WTC11 (cell line): ENCODE data around the gene IBA57. TPM values are rescaled to one million over a fixed set of nuclear protein-coding genes. Genes with fewer than 3 reads are reported as not detected.
"Not testable (repeated sequence)": the region's sequence is repeated elsewhere in the genome, so short reads cannot be mapped to it uniquely, and the experiment has no call there.

Experiments used
- ATAC-seq: fragments of 200-7000 bp; cut with Tn5 transposase; 2 replicates; pipeline ENCODE4 v1.10.0; 2021; ENCODE audit warnings: mild to moderate bottlenecking, moderate library complexity
- CTCF ChIA-PET: fragments of 300-600 bp; sonication (Branson Sonifier 250); formaldehyde crosslinking; loops from one replicate; lab custom pipeline; 2021; ENCODE audit warnings: antibody characterized with exemption; lab: Charles Lee
- POLR2A ChIA-PET: fragments of 350-600 bp; sonication (Branson Sonifier 250); formaldehyde crosslinking; loops from one replicate; lab custom pipeline; 2021; ENCODE audit warnings: antibody characterized with exemption; lab: Charles Lee
- DNase-seq: peaks from one replicate; pipeline ENCODE4 v3.0.0; 2021; ENCODE audit warnings: low spot score
- H3K27ac Mint-ChIP-seq: 2 replicates; pipeline ENCODE4 v1.8.0; 2021; ENCODE audit warnings: mixed read lengths
- H3K27me3 Mint-ChIP-seq: 2 replicates; pipeline ENCODE4 v1.8.0; 2021; ENCODE audit warnings: low read depth, mild to moderate bottlenecking, moderate library complexity, mixed read lengths
- H3K36me3 Mint-ChIP-seq: 2 replicates; pipeline ENCODE4 v1.8.0; 2021; ENCODE audit warnings: mixed read lengths
- H3K4me1 Mint-ChIP-seq: 2 replicates; pipeline ENCODE4 v1.8.0; 2022; ENCODE audit warnings: mixed read lengths
- H3K4me3 Mint-ChIP-seq: 2 replicates; pipeline ENCODE4 v1.8.0; 2021; ENCODE audit warnings: mild to moderate bottlenecking, moderate library complexity, mixed read lengths
- H3K9me3 Mint-ChIP-seq: 2 replicates; pipeline ENCODE4 v1.8.0; 2021; ENCODE audit warnings: mixed read lengths
- AFF4 ChIP-seq: sonication (generic); formaldehyde crosslinking; IDR thresholded peaks from 2 replicates; pipeline ENCODE4 v1.8.1; 2023; ENCODE audit warnings: mild to moderate bottlenecking, missing genetic modification reagents, borderline replicate concordance
- ATF3 ChIP-seq: sonication (generic); formaldehyde crosslinking; conservative IDR thresholded peaks from 2 replicates; pipeline ENCODE4 v1.8.1; 2022; ENCODE audit warnings: mild to moderate bottlenecking, missing genetic modification reagents
- FOXK1 ChIP-seq: sonication (generic); formaldehyde crosslinking; IDR thresholded peaks from 2 replicates; pipeline ENCODE4 v1.8.0; 2022; ENCODE audit warnings: mild to moderate bottlenecking, moderate library complexity, missing genetic modification reagents
- IRF2 ChIP-seq: sonication (generic); formaldehyde crosslinking; IDR thresholded peaks from 2 replicates; pipeline ENCODE4 v1.8.0; 2022; ENCODE audit warnings: low read depth, missing genetic modification reagents, borderline replicate concordance
- JUN ChIP-seq: sonication (generic); formaldehyde crosslinking; IDR thresholded peaks from 2 replicates; pipeline ENCODE4 v1.8.0; 2023; ENCODE audit warnings: mild to moderate bottlenecking, missing genetic modification reagents
- MLX ChIP-seq: sonication (generic); formaldehyde crosslinking; IDR thresholded peaks from 2 replicates; pipeline ENCODE4 v1.8.1; 2023; ENCODE audit warnings: mild to moderate bottlenecking, missing genetic modification reagents, moderate library complexity
- MXD4 ChIP-seq: fragments of 250-450 bp; sonication (Bioruptor Pico); IDR thresholded peaks from 2 replicates; pipeline ENCODE4 v1.8.0; 2021; ENCODE audit warnings: mild to moderate bottlenecking, moderate library complexity, borderline replicate concordance
- SMAD3 ChIP-seq: sonication (generic); formaldehyde crosslinking; IDR thresholded peaks from 2 replicates; pipeline ENCODE4 v1.8.0; 2022; ENCODE audit warnings: missing genetic modification reagents, mild to moderate bottlenecking, borderline replicate concordance
- ZBTB43 ChIP-seq: sonication (generic); formaldehyde crosslinking; IDR thresholded peaks from 2 replicates; pipeline ENCODE4 v1.8.1; 2023; ENCODE audit warnings: mild to moderate bottlenecking, missing genetic modification reagents
- ZNF121 ChIP-seq: sonication (generic); formaldehyde crosslinking; IDR thresholded peaks from 2 replicates; pipeline ENCODE4 v1.8.0; 2023; ENCODE audit warnings: missing genetic modification reagents
- ZNF423 ChIP-seq: fragments of 250-450 bp; sonication (Bioruptor Pico); IDR thresholded peaks from 2 replicates; pipeline ENCODE4 v2.1.2; 2022; ENCODE audit warnings: mild to moderate bottlenecking, moderate library complexity
- total RNA-seq: library from RNA; stranded (reverse); gene quantifications from 3 replicates; pipeline ENCODE4 v1.2.3, GENCODE V29; 2021

IBA57 gene
- total RNA-seq, 1 experiment from 2014 or later, result 11.4 TPM

GRCh38 chr1:228219962-228220780 lies 54.6 kb downstream of the IBA57 start:
- no peak overlapping the region for H3K4me3 Mint-ChIP-seq
- DNase-seq (no peak), ATAC-seq (no peak)
- ChIA-PET CTCF (no interaction called here), POLR2A (no interaction called here)
- no peaks in the 10 kb centered on the region for H3K27me3 Mint-ChIP-seq
- no peak for TF ChIP-seq SMAD3 (CRISPR knock-in tag)
- no peak for TF ChIP-seq ZBTB43
- TF ChIP-seq FOXK1 (CRISPR knock-in tag), result no peak
- TF ChIP-seq JUN (CRISPR knock-in tag), result no peak
- TF ChIP-seq IRF2 (CRISPR knock-in tag), result no peak
- H3K9me3 Mint-ChIP-seq, result peaks cover 7% of the 10 kb centered on the region
- peaks cover 76% of the 10 kb centered on the region for H3K36me3 Mint-ChIP-seq
- H3K4me1 Mint-ChIP-seq, result peaks cover 3% of the 10 kb centered on the region; the same call in 1 of the 2 replicates
- no peak overlapping the region for H3K27ac Mint-ChIP-seq

- peaks cover 82% of the 10 kb centered on the region for H3K36me3 Mint-ChIP-seq
- CTCF ChIA-PET, ATAC-seq, H3K9me3 Mint-ChIP-seq, H3K4me1 Mint-ChIP-seq, H3K27me3 Mint-ChIP-seq, DNase-seq, POLR2A ChIA-PET, H3K4me3 Mint-ChIP-seq, H3K27ac Mint-ChIP-seq: not testable (repeated sequence)
- TF ChIP-seq ZNF121 (CRISPR knock-in tag), result peak; percentile 31; the same call in 1 of the 2 replicates
Measured at GRCh38 chr1:228221097-228221496, 55.5 kb downstream of the IBA57 start.

- ChIA-PET POLR2A (no interaction called here), CTCF (no interaction called here)
- DNase-seq, result no peak
- Mint-ChIP-seq H3K27me3 (no peaks in the 10 kb centered on the region), H3K4me1 (peaks cover 3% of the 10 kb centered on the region; the same call in 1 of the 2 replicates), H3K27ac (no peak overlapping the region), H3K4me3 (no peak overlapping the region), H3K36me3 (peaks cover 86% of the 10 kb centered on the region), H3K9me3 (peaks cover 7% of the 10 kb centered on the region)
- ATAC-seq, result no peak
- no peak for TF ChIP-seq ZNF423
- TF ChIP-seq ZBTB43, result no peak
- TF ChIP-seq ATF3, result no peak
- no peak for TF ChIP-seq AFF4
- no peak for TF ChIP-seq MLX (CRISPR knock-in tag)
- TF ChIP-seq JUN (CRISPR knock-in tag), result no peak
- no peak for TF ChIP-seq MXD4
Measured at GRCh38 chr1:228222548-228222947, 56.9 kb downstream of the IBA57 start.
